Tibial nerve (tissue), 4 donors: ENCODE results near the gene CUL9. TPM values are rescaled to one million over a fixed set of nuclear protein-coding genes. Genes with fewer than 3 reads are reported as not detected.

ENCODE experiments used
- DNase-seq, 2 donors: peaks; one replicate each; pipeline ENCODE4 v3.0.0-alpha.2; 2019; ENCODE audit warnings: low spot score in 2 of 2
- H3K27ac ChIP-seq, 4 donors: fragments of 200-600 bp; sonication (generic) in 3 of 4; one replicate each; pipeline ENCODE4 v1.5.1; 2017 to 2019; ENCODE audit warnings: mild to moderate bottlenecking in 1 of 4
- H3K27me3 ChIP-seq, 2 donors: fragments of 200-600 bp; sonication (generic) in 1 of 2; one replicate each; pipeline versions ENCODE4 v1.5.1 to v1.6.0; 2017 to 2019
- H3K36me3 ChIP-seq, 3 donors: fragments of 200-600 bp; sonication (generic); one replicate each; pipeline ENCODE4 v1.5.1; 2018 to 2019
- H3K4me1 ChIP-seq, 4 donors: fragments of 200-600 bp; sonication (generic) in 3 of 4; one replicate each; pipeline ENCODE4 v1.5.1; 2017 to 2019
- H3K4me3 ChIP-seq, 4 donors: fragments of 200-600 bp; sonication (generic) in 3 of 4; one replicate each; pipeline ENCODE4 v1.5.1; 2017 to 2019; ENCODE audit warnings: mild to moderate bottlenecking in 1 of 4, moderate library complexity in 1 of 4
- H3K9me3 ChIP-seq, 4 donors: fragments of 200-600 bp; sonication (generic) in 3 of 4; one replicate each; pipeline ENCODE4 v1.5.1; 2017 to 2019
- EP300 ChIP-seq, 2 donors: sonication (generic); formaldehyde crosslinking; IDR thresholded peaks; one replicate each; pipeline ENCODE4 v1.6.1; 2017; ENCODE audit warnings: antibody characterized with exemption in 2 of 2, mild to moderate bottlenecking in 1 of 2
- POLR2A ChIP-seq, 2 donors: fragments of 450-650 bp; IDR thresholded peaks; one replicate each; pipeline ENCODE4 v1.6.1; 2017; ENCODE audit warnings: antibody characterized with exemption in 2 of 2, mild to moderate bottlenecking in 2 of 2, moderate library complexity in 2 of 2
- WGBS, 2 donors: methylation state at CpG; one replicate each; pipeline ENCODE4 v1.1.5; 2018; 5-methylcytosine and 5-hydroxymethylcytosine counted together
- total RNA-seq, 4 donors: library from RNA; depleted of rRNA; stranded (reverse); fragments of >200 nt; gene quantifications; one replicate each; pipeline ENCODE4 v1.1.0, GENCODE V29; 2016
- TF ChIP-seq, protein P1 (sequence below), 5 experiments: fragments of 200-600 bp in 3 of 5; fragments of 450-650 bp in 2 of 5; sonication (generic) in 3 of 5; IDR thresholded peaks; one replicate each; pipeline ENCODE4 v1.5.1; 2016 to 2019; ENCODE audit warnings: antibody characterized with exemption in 5 of 5, mild to moderate bottlenecking in 3 of 5, moderate library complexity in 2 of 5

Gene CUL9
- total RNA-seq, 4 donors from 2014 or later, result 47.9 to 76.2 (median 49.3) TPM

GRCh38 chr6:43262780-43263313, 80.9 kb downstream of the CUL9 start:
- Histone ChIP-seq H3K27me3 (peaks cover 0 to 10% of the 10 kb centered on the region in 2 donors), H3K4me3 (no peak overlapping the region), H3K4me1 (no peaks in the 10 kb centered on the region), H3K27ac (no peak overlapping the region), H3K36me3 (no peaks in the 10 kb centered on the region), H3K9me3 (no peaks in the 10 kb centered on the region)
- TF ChIP-seq, protein P1, sequence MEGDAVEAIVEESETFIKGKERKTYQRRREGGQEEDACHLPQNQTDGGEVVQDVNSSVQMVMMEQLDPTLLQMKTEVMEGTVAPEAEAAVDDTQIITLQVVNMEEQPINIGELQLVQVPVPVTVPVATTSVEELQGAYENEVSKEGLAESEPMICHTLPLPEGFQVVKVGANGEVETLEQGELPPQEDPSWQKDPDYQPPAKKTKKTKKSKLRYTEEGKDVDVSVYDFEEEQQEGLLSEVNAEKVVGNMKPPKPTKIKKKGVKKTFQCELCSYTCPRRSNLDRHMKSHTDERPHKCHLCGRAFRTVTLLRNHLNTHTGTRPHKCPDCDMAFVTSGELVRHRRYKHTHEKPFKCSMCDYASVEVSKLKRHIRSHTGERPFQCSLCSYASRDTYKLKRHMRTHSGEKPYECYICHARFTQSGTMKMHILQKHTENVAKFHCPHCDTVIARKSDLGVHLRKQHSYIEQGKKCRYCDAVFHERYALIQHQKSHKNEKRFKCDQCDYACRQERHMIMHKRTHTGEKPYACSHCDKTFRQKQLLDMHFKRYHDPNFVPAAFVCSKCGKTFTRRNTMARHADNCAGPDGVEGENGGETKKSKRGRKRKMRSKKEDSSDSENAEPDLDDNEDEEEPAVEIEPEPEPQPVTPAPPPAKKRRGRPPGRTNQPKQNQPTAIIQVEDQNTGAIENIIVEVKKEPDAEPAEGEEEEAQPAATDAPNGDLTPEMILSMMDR (IDR thresholded peaks at IDR 0.05), result no peak
- no peak for TF ChIP-seq POLR2A (IDR thresholded peaks at IDR 0.05)
- no peak for TF ChIP-seq EP300 (IDR thresholded peaks at IDR 0.05)
- no peak for DNase-seq
- 89 to 91% methylated on average over 12 to 39 of the region's 39 CpGs for WGBS, 2 donors

- DNase-seq, result peak in 1 of 2 donors; percentile 42
- 50 to 54% methylated on average over 10 to 11 of the region's 12 CpGs for WGBS, 2 donors
- no peaks in the 10 kb centered on the region for H3K9me3 ChIP-seq
- no peak overlapping the region for H3K27ac ChIP-seq
- peaks cover 0 to 5% (median 0%) of the 10 kb centered on the region in 4 donors for H3K4me1 ChIP-seq
- TF ChIP-seq, protein P1 (IDR thresholded peaks at IDR 0.05), result peak; percentile 61 to 73 (median 65)
- no peak for TF ChIP-seq EP300 (IDR thresholded peaks at IDR 0.05)
- no peak overlapping the region for H3K4me3 ChIP-seq
- H3K36me3 ChIP-seq, result no peaks in the 10 kb centered on the region
- H3K27me3 ChIP-seq, result peaks cover 0 to 3% of the 10 kb centered on the region in 2 donors
Measured at GRCh38 chr6:43263314-43264178, 81.5 kb downstream of the CUL9 start.

GRCh38 chr6:43264599-43265145, 82.7 kb downstream of the CUL9 start:
- Histone ChIP-seq H3K27me3 (peaks cover 0 to 5% of the 10 kb centered on the region in 2 donors), H3K27ac (no peak overlapping the region), H3K36me3 (no peaks in the 10 kb centered on the region), H3K9me3 (no peaks in the 10 kb centered on the region), H3K4me3 (no peak overlapping the region), H3K4me1 (peaks cover 0 to 16% (median 4%) of the 10 kb centered on the region in 4 donors)
- no peak for DNase-seq
- WGBS, 2 donors, result 85 to 88% methylated on average over 5 of the region's 5 CpGs
- TF ChIP-seq POLR2A (IDR thresholded peaks at IDR 0.05), result no peak
- TF ChIP-seq EP300 (IDR thresholded peaks at IDR 0.05), result no peak
- TF ChIP-seq, protein P1 (IDR thresholded peaks at IDR 0.05), result no peak

DNA sequence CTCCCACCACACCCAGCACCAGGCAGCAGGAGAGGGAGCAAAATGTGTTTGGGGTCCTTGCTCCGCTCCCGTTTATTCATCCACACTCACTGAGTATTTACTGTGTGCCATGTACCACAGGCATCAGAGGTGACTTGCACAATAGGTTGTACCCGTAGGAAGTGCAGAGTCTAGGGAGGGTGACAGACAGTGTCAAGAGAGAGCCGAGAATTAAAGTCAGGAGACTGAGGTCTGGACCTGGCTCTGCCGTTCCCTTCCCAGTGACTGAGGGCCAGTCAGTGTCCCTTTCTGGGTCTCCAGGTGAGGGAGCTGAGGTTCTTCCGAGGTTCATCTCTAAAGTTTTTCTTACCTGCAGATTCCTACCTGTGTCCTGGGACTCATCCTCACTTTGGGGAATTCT, 83.6 kb downstream of the CUL9 start:
- Histone ChIP-seq H3K9me3 (no peaks in the 10 kb centered on the region), H3K4me3 (no peak overlapping the region), H3K27me3 (peaks cover 0 to 12% of the 10 kb centered on the region in 2 donors), H3K27ac (no peak overlapping the region), H3K4me1 (peaks cover 0 to 18% (median 6%) of the 10 kb centered on the region in 4 donors), H3K36me3 (no peaks in the 10 kb centered on the region)
- TF ChIP-seq, protein P1 (IDR thresholded peaks at IDR 0.05), result no peak
- no peak for TF ChIP-seq EP300 (IDR thresholded peaks at IDR 0.05)
- TF ChIP-seq POLR2A (IDR thresholded peaks at IDR 0.05), result no peak
- DNase-seq, result no peak
- WGBS, 2 donors, result 82 to 84% methylated on average over 6 of the region's 6 CpGs
